Left lung (tissue), 10 donors: ENCODE measurements around the gene SMAD7. TPM values are rescaled to one million over a fixed set of nuclear protein-coding genes. Genes with fewer than 3 reads are reported as not detected.

Experiments used
- ATAC-seq: fragments of 200-7000 bp; cut with Tn5 transposase; one replicate; pipeline ENCODE4 v1.9.1; 2020; ENCODE audit warnings: moderate library complexity
- DNase-seq, 4 donors: peaks; one replicate each; pipeline ENCODE4 v3.0.0-alpha.2; 2013 to 2020
- H3K27ac ChIP-seq, 2 donors: fragments of 200-600 bp; sonication (generic) in 1 of 2; one replicate each; pipeline versions ENCODE4 v1.5.0 to v1.8.0; 2020 to 2021
- H3K27me3 ChIP-seq, 2 donors: fragments of 200-600 bp; sonication (generic) in 1 of 2; one replicate each; pipeline versions ENCODE4 v1.5.0 to v1.8.0; 2020 to 2021
- H3K36me3 ChIP-seq, 2 donors: fragments of 200-600 bp; sonication (generic) in 1 of 2; one replicate each; pipeline versions ENCODE4 v1.5.0 to v1.8.0; 2020 to 2021
- H3K4me1 ChIP-seq, 2 donors: fragments of 200-600 bp; one replicate each; pipeline ENCODE4 v1.8.0; 2021
- H3K4me3 ChIP-seq, 2 donors: fragments of 200-600 bp; sonication (generic) in 1 of 2; one replicate each; pipeline versions ENCODE4 v1.5.0 to v1.8.0; 2020 to 2021; ENCODE audit warnings: mild to moderate bottlenecking in 1 of 2
- H3K9me3 ChIP-seq, 2 donors: fragments of 200-600 bp; sonication (generic) in 1 of 2; one replicate each; pipeline versions ENCODE4 v1.5.0 to v1.8.0; 2020 to 2021
- CTCF ChIP-seq, 2 donors: fragments of 200-600 bp; sonication (generic) in 1 of 2; IDR thresholded peaks; one replicate each; pipeline versions ENCODE4 v1.5.0 to v1.8.0; 2021; ENCODE audit warnings: antibody characterized with exemption in 2 of 2
- intact Hi-C, 2 donors: fragments of 100-400 bp; cut with DNase I; formaldehyde crosslinking; loops; one replicate each; pipeline versions ENCODE4 v1.11.2 to v1.14.2; 2022
- polyA plus RNA-seq, 6 donors: library from polyadenylated mRNA; unstranded; fragments of 120-200 nt; gene quantifications; one replicate each; pipeline ENCODE4 v1.2.1, GENCODE V29; 2013; ENCODE audit not compliant: insufficient read length in 6 of 6
- total RNA-seq, 2 donors: library from RNA; stranded (reverse); fragmentation: NEBNext Ultra II Directional; extraction: Animal tissue kit (Norgen Biotek cat#: 25700); gene quantifications; one replicate each; pipeline ENCODE4 v1.2.1, GENCODE V29; 2021
- donor health status: DM: no; HTN: yes; CAD: no.
- donor health status: DM: no; HTN: no; CAD: no.

The SMAD7 gene
- total and polyA plus RNA-seq, 8 donors = 43.3 to 71.2 (median 61.9) TPM

- H3K36me3 ChIP-seq = no peaks in the 10 kb centered on the region
These were observed 42.8 kb upstream of the SMAD7 start for GRCh38 chr18:48993586-48993985.

GRCh38 chr18:48992791-48993555 is 42.2 kb upstream of the SMAD7 start:
- DNase-seq = peak in 1 of 4 donors; percentile 69
- TF ChIP-seq CTCF (IDR thresholded peaks at IDR 0.05) = no peak
- peak; percentile 24 for ATAC-seq

More at GRCh38 chr18:48993586-48993985, 42.8 kb upstream of the SMAD7 start:
- ATAC-seq (no peak), DNase-seq (peak in 1 of 4 donors; percentile 14)
- intact Hi-C loops = no loop called here
- Histone ChIP-seq H3K27me3 (no peaks in the 10 kb centered on the region), H3K9me3 (no peaks in the 10 kb centered on the region), H3K27ac (peak overlapping the region; percentile 57 to 64), H3K4me1 (peaks cover 24 to 59% of the 10 kb centered on the region in 2 donors), H3K4me3 (no peak overlapping the region)
- TF ChIP-seq CTCF (IDR thresholded peaks at IDR 0.05) = no peak

GRCh38 chr18:48992133-48992532 is 41.4 kb upstream of the SMAD7 start:
- Histone ChIP-seq H3K27ac (peak overlapping the region in 1 of 2 donors; percentile 73), H3K4me3 (no peak overlapping the region), H3K4me1 (peaks cover 16 to 46% of the 10 kb centered on the region in 2 donors), H3K36me3 (no peaks in the 10 kb centered on the region), H3K9me3 (no peaks in the 10 kb centered on the region), H3K27me3 (no peaks in the 10 kb centered on the region)
- DNase-seq (no peak), ATAC-seq (peak; percentile 6)
- no peak for TF ChIP-seq CTCF (IDR thresholded peaks at IDR 0.05)
- intact Hi-C loops = no loop called here

More at GRCh38 chr18:48992791-48993555, 42.2 kb upstream of the SMAD7 start:
- Histone ChIP-seq H3K4me3 (no peak overlapping the region), H3K27me3 (no peaks in the 10 kb centered on the region), H3K36me3 (no peaks in the 10 kb centered on the region), H3K9me3 (no peaks in the 10 kb centered on the region), H3K27ac (peak overlapping the region; percentile 64 to 73), H3K4me1 (peaks cover 21 to 53% of the 10 kb centered on the region in 2 donors)
- intact Hi-C loops = no loop called here

- no peaks in the 10 kb centered on the region for H3K9me3 ChIP-seq
- DNase-seq (no peak), ATAC-seq (no peak)
- TF ChIP-seq CTCF (IDR thresholded peaks at IDR 0.05) = no peak
- peaks cover 16 to 42% of the 10 kb centered on the region in 2 donors for H3K4me1 ChIP-seq
- H3K27me3 ChIP-seq = no peaks in the 10 kb centered on the region
- no peak overlapping the region for H3K27ac ChIP-seq
- no peak overlapping the region for H3K4me3 ChIP-seq
- no peaks in the 10 kb centered on the region for H3K36me3 ChIP-seq
- intact Hi-C loops = no loop called here
These were observed 40.9 kb upstream of the SMAD7 start for GRCh38 chr18:48991676-48992075.

- H3K27me3 ChIP-seq = no peaks in the 10 kb centered on the region
- DNase-seq (peak in 1 of 4 donors; percentile 27), ATAC-seq (no peak)
- no peaks in the 10 kb centered on the region for H3K9me3 ChIP-seq
- H3K4me3 ChIP-seq = no peak overlapping the region
- no peak overlapping the region for H3K27ac ChIP-seq
- no peaks in the 10 kb centered on the region for H3K36me3 ChIP-seq
- intact Hi-C loops = no loop called here
- TF ChIP-seq CTCF (IDR thresholded peaks at IDR 0.05) = no peak
- peaks cover 16 to 42% of the 10 kb centered on the region in 2 donors for H3K4me1 ChIP-seq
These were observed 40.5 kb upstream of the SMAD7 start for GRCh38 chr18:48991319-48991660.
